A549 (cell line): ENCODE results near the gene MSI2. TPM values are rescaled to one million over a fixed set of nuclear protein-coding genes. Genes with fewer than 3 reads are reported as not detected.

Experiments
- ATAC-seq, 2 experiments: fragments of 200-7000 bp in 1 of 2; fragments of >200 bp in 1 of 2; cut with Nextera tagmentation in 1 of 2; cut with Tn5 transposase in 1 of 2; 3 replicates each; pipeline versions ENCODE4 v1.8.0 to v1.9.1; 2018 to 2020; ENCODE audit warnings: mild to moderate bottlenecking in 1 of 2, moderate library complexity in 1 of 2
- CTCF ChIA-PET: fragments of 300-600 bp; sonication (Branson Sonifier 250); formaldehyde crosslinking; extraction: SDS; loops from one replicate; lab custom pipeline; 2021; ENCODE audit warnings: antibody characterized with exemption, inconsistent platforms; lab: Yijun Ruan, JAX
- POLR2A ChIA-PET: fragments of 350-600 bp; formaldehyde crosslinking; extraction: SDS; loops from one replicate; lab custom pipeline; 2021; ENCODE audit warnings: antibody characterized with exemption, inconsistent platforms; lab: Yijun Ruan, JAX
- DNase-seq, 2 experiments: peaks; one replicate each; pipeline versions ENCODE4 v3.0.0 to v3.0.0-alpha.2; 2011 to 2016; ENCODE audit warnings: low read depth in 1 of 2, low spot score in 1 of 2
- FAIRE-seq: peaks from 2 replicates; lab custom pipeline; 2011; peaks lifted over from hg19 to GRCh38; lab: Jason Lieb, UNC
- H3K27ac ChIP-seq, 2 experiments: fragments of >200 bp; sonication (Bioruptor Twin); formaldehyde crosslinking; 3 replicates each; pipeline ENCODE4 v1.5.1; 2016 to 2017
- H3K4me1 ChIP-seq: fragments of >200 bp; sonication (Bioruptor Twin); formaldehyde crosslinking; 3 replicates; pipeline ENCODE4 v1.6.1; 2016
- H3K4me2 ChIP-seq: fragments of >200 bp; sonication (Bioruptor Twin); formaldehyde crosslinking; 3 replicates; pipeline ENCODE4 v1.6.1; 2016
- H3K4me3 ChIP-seq: fragments of >200 bp; sonication (Bioruptor Twin); formaldehyde crosslinking; 3 replicates; pipeline ENCODE4 v1.5.1; 2016
- H3K9me3 ChIP-seq: fragments of >200 bp; sonication (Bioruptor Twin); formaldehyde crosslinking; 3 replicates; pipeline ENCODE4 v1.6.1; 2016
- CBX8 ChIP-seq: fragments of 200-600 bp; sonication (generic); IDR thresholded peaks from 2 replicates; pipeline ENCODE4 v1.6.1; 2016
- CHD2 ChIP-seq: fragments of 150-350 bp; IDR thresholded peaks from 2 replicates; pipeline ENCODE4 v1.6.1; 2014; ENCODE audit warnings: low read length; ENCODE audit not compliant: partially characterized antibody
- CHD4 ChIP-seq: fragments of 200-600 bp; sonication (generic); IDR thresholded peaks from 2 replicates; pipeline ENCODE4 v1.6.1; 2016; ENCODE audit warnings: antibody characterized with exemption, mild to moderate bottlenecking, borderline replicate concordance
- EHMT2 ChIP-seq: fragments of 200-600 bp; sonication (generic); IDR thresholded peaks from 2 replicates; pipeline ENCODE4 v1.6.1; 2016; ENCODE audit warnings: antibody characterized with exemption, low read depth, mild to moderate bottlenecking, moderate library complexity
- EP300 ChIP-seq, 2 experiments: fragments of >200 bp; sonication (Bioruptor Twin); formaldehyde crosslinking; IDR thresholded peaks; 2 replicates in 1 of 2; 3 replicates in 1 of 2; pipeline ENCODE4 v1.6.1; 2016 to 2017
- FOSL2 ChIP-seq, 2 experiments: fragments of 450-650 bp in 1 of 2; fragments of >200 bp in 1 of 2; sonication (Bioruptor Twin) in 1 of 2; formaldehyde crosslinking; IDR thresholded peaks; 2 replicates each; pipeline versions ENCODE4 v1.5.0 to v1.6.1; 2016 to 2020; ENCODE audit warnings: mild to moderate bottlenecking in 1 of 2, moderate library complexity in 1 of 2
- FOXS1 ChIP-seq: fragments of 250-450 bp; sonication (Bioruptor Pico); IDR thresholded peaks from 2 replicates; pipeline ENCODE4 v1.5.0; 2020; ENCODE audit warnings: mild to moderate bottlenecking, moderate library complexity
- HDAC2 ChIP-seq: fragments of 200-600 bp; sonication (generic); IDR thresholded peaks from 2 replicates; pipeline ENCODE4 v1.6.1; 2016
- HEYL ChIP-seq: fragments of 250-450 bp; sonication (Bioruptor Pico); IDR thresholded peaks from 2 replicates; pipeline ENCODE4 v1.8.0; 2021; ENCODE audit warnings: mild to moderate bottlenecking, moderate library complexity
- HOXA7 ChIP-seq: fragments of 250-450 bp; sonication (Bioruptor Pico); IDR thresholded peaks from 2 replicates; pipeline ENCODE4 v1.5.0; 2020; ENCODE audit warnings: mild to moderate bottlenecking, moderate library complexity
- HOXB5 ChIP-seq: fragments of 250-450 bp; sonication (Bioruptor Pico); IDR thresholded peaks from 2 replicates; pipeline ENCODE4 v1.5.0; 2020; ENCODE audit warnings: mild to moderate bottlenecking, moderate library complexity
- KDM5A ChIP-seq: fragments of 200-600 bp; sonication (generic); IDR thresholded peaks from 2 replicates; pipeline ENCODE4 v1.6.1; 2016; ENCODE audit warnings: antibody characterized with exemption, mild to moderate bottlenecking
- MAZ ChIP-seq: fragments of 150-350 bp; IDR thresholded peaks from 2 replicates; pipeline ENCODE4 v1.6.1; 2014; ENCODE audit warnings: antibody characterized with exemption, low read depth, low read length, borderline replicate concordance
- MYC ChIP-seq: IDR thresholded peaks from 2 replicates; pipeline ENCODE4 v1.6.1; 2012; ENCODE audit warnings: mild to moderate bottlenecking, inconsistent platforms, low read length, improper control_type of control experiment, borderline replicate concordance
- NFE2L2 ChIP-seq: fragments of 150-350 bp; conservative IDR thresholded peaks from 2 replicates; pipeline ENCODE4 v1.6.1; 2014; ENCODE audit warnings: low read length
- NR3C1 ChIP-seq: fragments of >200 bp; sonication (Bioruptor Twin); formaldehyde crosslinking; IDR thresholded peaks from 3 replicates; pipeline ENCODE4 v1.6.1; 2017
- PHF8 ChIP-seq: fragments of 200-600 bp; sonication (generic); IDR thresholded peaks from 2 replicates; pipeline ENCODE4 v1.6.1; 2016; ENCODE audit warnings: low read depth, mild to moderate bottlenecking, antibody characterized with exemption, moderate library complexity, borderline replicate concordance
- POLR2AphosphoS2 ChIP-seq: conservative IDR thresholded peaks from 2 replicates; pipeline ENCODE4 v1.6.1; 2012; ENCODE audit warnings: low read length, improper control_type of control experiment, inconsistent platforms
- RARB ChIP-seq: fragments of 250-450 bp; sonication (Bioruptor Pico); IDR thresholded peaks from 2 replicates; pipeline ENCODE4 v1.8.0; 2021; ENCODE audit warnings: mild to moderate bottlenecking, moderate library complexity
- RCOR1 ChIP-seq: fragments of 150-350 bp; IDR thresholded peaks from 2 replicates; pipeline ENCODE4 v1.6.1; 2014; ENCODE audit warnings: antibody characterized with exemption, low read length, low read depth
- RFX5 ChIP-seq: fragments of 450-650 bp; IDR thresholded peaks from 2 replicates; pipeline ENCODE4 v1.7.1; 2014; ENCODE audit warnings: antibody characterized with exemption, mild to moderate bottlenecking, moderate library complexity
- SMC3 ChIP-seq: fragments of >200 bp; sonication (Bioruptor Twin); formaldehyde crosslinking; IDR thresholded peaks from 3 replicates; pipeline ENCODE4 v1.6.1; 2018; ENCODE audit warnings: inconsistent platforms
- TFCP2L1 ChIP-seq: fragments of 250-450 bp; sonication (Bioruptor Pico); IDR thresholded peaks from 2 replicates; pipeline ENCODE4 v1.5.0; 2021; ENCODE audit warnings: mild to moderate bottlenecking
- TP53 ChIP-seq: fragments of 250-450 bp; sonication (Bioruptor Pico); IDR thresholded peaks from 2 replicates; pipeline ENCODE4 v1.5.0; 2021; ENCODE audit warnings: mild to moderate bottlenecking, moderate library complexity
- ZFP36 ChIP-seq: fragments of 450-650 bp; IDR thresholded peaks from 2 replicates; pipeline ENCODE4 v1.6.1; 2014; ENCODE audit warnings: borderline replicate concordance; ENCODE audit not compliant: partially characterized antibody
- WGBS: methylation state at CpG from one replicate; pipeline ENCODE4 v1.1.6; 2017; ENCODE audit errors: missing lambda C conversion rate; 5-methylcytosine and 5-hydroxymethylcytosine counted together
- polyA plus RNA-seq, 4 experiments: library from polyadenylated mRNA; depleted of rRNA in 3 of 4; stranded (reverse); fragments of >200 nt; fragmentation: RNase III in 1 of 4; extraction: RNeasy Plus Mini Kit Qiagen cat#74134 plus additional on column Dnase treatment in 1 of 4; gene quantifications; 2 replicates in 3 of 4; 3 replicates in 1 of 4; pipeline ENCODE4 v1.2.3, GENCODE V29; 2011 to 2017
- TF ChIP-seq, protein P1 (sequence below): IDR thresholded peaks from 2 replicates; pipeline ENCODE4 v1.6.1; 2012
- TF ChIP-seq, protein P2 (sequence below): fragments of >200 bp; sonication (Bioruptor Twin); formaldehyde crosslinking; IDR thresholded peaks from 2 replicates; pipeline ENCODE4 v1.6.1; 2016
- TF ChIP-seq, protein P3 (sequence below): fragments of 150-350 bp; IDR thresholded peaks from 2 replicates; pipeline ENCODE4 v1.6.1; 2014; ENCODE audit warnings: low read depth, mild to moderate bottlenecking, low read length
- TF ChIP-seq, protein P4 (sequence below): fragments of 200-600 bp; sonication (generic); IDR thresholded peaks from 2 replicates; pipeline ENCODE4 v1.6.1; 2016; ENCODE audit warnings: antibody characterized with exemption, mild to moderate bottlenecking, moderate library complexity

Gene MSI2
- polyA plus RNA-seq, 2 of the 4 experiments (the other 2 are of a cell fraction): 43.6 to 44.4 TPM

DNA sequence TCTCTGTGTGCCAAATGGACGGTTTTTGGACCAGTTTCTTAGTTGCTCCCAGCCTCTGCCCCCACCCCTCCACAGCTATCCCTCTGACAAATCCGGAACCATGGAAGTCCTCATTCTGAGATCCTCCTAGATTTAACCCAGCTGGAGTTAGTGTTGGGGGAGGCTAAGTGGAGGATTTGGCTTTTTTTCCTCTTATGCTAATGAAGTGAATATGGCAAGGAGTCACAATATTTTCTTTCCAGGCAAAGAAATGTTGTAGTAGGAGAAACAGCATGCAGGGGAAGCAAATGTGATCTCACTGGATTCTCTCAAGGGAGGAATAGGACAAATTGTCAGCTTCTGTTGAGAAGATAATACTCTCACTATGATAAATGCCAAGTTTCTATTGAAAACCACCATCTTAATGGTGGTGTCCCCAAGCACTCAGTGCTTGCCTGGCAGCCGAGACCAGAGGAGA, 159.5 kb downstream of the MSI2 start:
- Histone ChIP-seq H3K27ac (no peak overlapping the region), H3K9me3 (0 out of 3 replicates have a peak, but pooled peaks cover 4% of the 10 kb centered on the region), H3K4me3 (no peak overlapping the region), H3K4me2 (no peak overlapping the region), H3K4me1 (peaks cover 25% of the 10 kb centered on the region)
- TF ChIP-seq NFE2L2 (no peak), MAZ (no peak), EP300 (IDR thresholded peaks at IDR 0.05) (no peak), HOXB5 (CRISPR knock-in tag) (no peak), TP53 (CRISPR knock-in tag) (no peak), HEYL (CRISPR knock-in tag) (no peak), MYC (no peak), HOXA7 (CRISPR knock-in tag) (no peak), ZFP36 (no peak)
- TF ChIP-seq, protein P1, sequence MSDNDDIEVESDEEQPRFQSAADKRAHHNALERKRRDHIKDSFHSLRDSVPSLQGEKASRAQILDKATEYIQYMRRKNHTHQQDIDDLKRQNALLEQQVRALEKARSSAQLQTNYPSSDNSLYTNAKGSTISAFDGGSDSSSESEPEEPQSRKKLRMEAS: no peak
- TF ChIP-seq, protein P2, sequence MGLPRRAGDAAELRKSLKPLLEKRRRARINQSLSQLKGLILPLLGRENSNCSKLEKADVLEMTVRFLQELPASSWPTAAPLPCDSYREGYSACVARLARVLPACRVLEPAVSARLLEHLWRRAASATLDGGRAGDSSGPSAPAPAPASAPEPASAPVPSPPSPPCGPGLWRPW: no peak
- ChIA-PET POLR2A (no interaction called here), CTCF (interaction anchor here (0.5 to 3.2 kb wide), 6 partner anchors 13 to 367 kb away, joined by 3 to 17 read pairs (median 4); no protein-coding TSS in a partner anchor)
- FAIRE-seq: no peak
- 95% methylated on average over 3 of the region's 3 CpGs for WGBS
- no peak for ATAC-seq
- DNase-seq: no peak

DNA sequence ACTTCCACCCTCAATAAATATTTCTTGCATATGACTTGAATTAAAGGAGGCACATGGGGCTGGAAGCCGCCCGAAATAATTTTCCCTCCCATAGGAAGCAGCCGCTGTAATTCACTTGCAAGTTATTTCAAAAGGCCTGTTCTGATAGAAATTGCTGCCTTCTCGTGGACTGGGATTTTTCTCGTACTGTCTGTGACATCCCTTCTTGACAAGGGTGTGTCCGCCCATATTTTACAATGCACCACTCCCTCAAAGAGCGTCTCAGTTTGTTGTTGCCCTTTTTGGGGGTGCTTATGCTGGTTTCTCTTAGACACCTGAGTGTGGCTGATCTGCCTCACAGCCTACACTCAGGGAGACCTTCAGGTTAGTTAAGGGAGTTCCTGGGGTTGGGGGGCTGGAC, 160.0 kb downstream of the MSI2 start:
- H3K4me2 ChIP-seq: no peak overlapping the region
- CTCF ChIA-PET: interaction anchor here (1.1 to 3.2 kb wide), 4 partner anchors 12 to 367 kb away, joined by 3 to 17 read pairs (median 5); no protein-coding TSS in a partner anchor
- TF ChIP-seq SMC3 (no peak), KDM5A (no peak), POLR2AphosphoS2 (no peak), TP53 (CRISPR knock-in tag) (no peak), HOXB5 (CRISPR knock-in tag) (no peak), HDAC2 (no peak), RFX5 (no peak), CHD2 (no peak), RCOR1 (no peak), CBX8 (no peak), MAZ (no peak)
- TF ChIP-seq, protein P3, sequence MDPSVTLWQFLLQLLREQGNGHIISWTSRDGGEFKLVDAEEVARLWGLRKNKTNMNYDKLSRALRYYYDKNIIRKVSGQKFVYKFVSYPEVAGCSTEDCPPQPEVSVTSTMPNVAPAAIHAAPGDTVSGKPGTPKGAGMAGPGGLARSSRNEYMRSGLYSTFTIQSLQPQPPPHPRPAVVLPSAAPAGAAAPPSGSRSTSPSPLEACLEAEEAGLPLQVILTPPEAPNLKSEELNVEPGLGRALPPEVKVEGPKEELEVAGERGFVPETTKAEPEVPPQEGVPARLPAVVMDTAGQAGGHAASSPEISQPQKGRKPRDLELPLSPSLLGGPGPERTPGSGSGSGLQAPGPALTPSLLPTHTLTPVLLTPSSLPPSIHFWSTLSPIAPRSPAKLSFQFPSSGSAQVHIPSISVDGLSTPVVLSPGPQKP: no peak
- TF ChIP-seq, all 56 proteins: peak for 0
- H3K4me3 ChIP-seq: no peak overlapping the region
- FAIRE-seq (no peak), ATAC-seq (no peak), DNase-seq (no peak)
- 95% methylated on average over 7 of the region's 7 CpGs for WGBS
- POLR2A ChIA-PET: no interaction called here
- H3K27ac ChIP-seq: no peak overlapping the region
- H3K9me3 ChIP-seq: 0 out of 3 replicates have a peak, but pooled peaks cover 4% of the 10 kb centered on the region
- H3K4me1 ChIP-seq: peaks cover 25% of the 10 kb centered on the region

DNA sequence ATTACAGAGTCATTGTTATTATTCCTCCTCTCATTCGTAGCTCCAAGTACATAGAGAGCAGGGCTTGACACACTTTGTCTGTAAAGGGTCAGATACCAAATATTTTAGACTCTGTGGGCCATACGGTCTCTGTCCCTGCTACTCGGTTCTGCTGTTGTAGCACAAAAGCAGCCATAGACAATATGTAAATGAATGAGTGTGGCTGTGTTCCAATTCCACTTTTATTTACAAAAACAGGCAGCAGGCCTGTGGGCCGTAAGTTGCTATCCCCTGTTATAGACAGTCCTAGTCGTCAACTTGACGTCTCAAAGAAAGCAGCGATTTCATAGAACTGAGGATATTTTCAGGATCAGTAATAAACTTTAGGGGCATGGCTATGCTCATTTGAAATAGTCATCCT, 161.6 kb downstream of the MSI2 start:
- peaks cover 32% of the 10 kb centered on the region for H3K4me1 ChIP-seq
- ChIA-PET CTCF (interaction anchor here (0.7 to 3.2 kb wide), 4 partner anchors 11 to 175 kb away, joined by 3 to 17 read pairs (median 4); no protein-coding TSS in a partner anchor), POLR2A (no interaction called here)
- FAIRE-seq (no peak), DNase-seq (no peak), ATAC-seq (no peak)
- H3K4me2 ChIP-seq: no peak overlapping the region
- WGBS: 84% methylated on average over 7 of the region's 7 CpGs
- no peak overlapping the region for H3K4me3 ChIP-seq
- no peak overlapping the region for H3K27ac ChIP-seq
- 0 out of 3 replicates have a peak, but pooled peaks cover 4% of the 10 kb centered on the region for H3K9me3 ChIP-seq
- TF ChIP-seq HOXA7 (CRISPR knock-in tag) (no peak), EHMT2 (no peak), FOXS1 (CRISPR knock-in tag) (no peak), TFCP2L1 (CRISPR knock-in tag) (no peak), RARB (CRISPR knock-in tag) (no peak), FOSL2 (IDR thresholded peaks at IDR 0.05) (no peak), FOSL2 (CRISPR knock-in tag; IDR thresholded peaks at IDR 0.05) (no peak), NR3C1 (no peak), CHD4 (no peak), PHF8 (no peak), MYC (no peak)
- TF ChIP-seq, protein P3: no peak
- TF ChIP-seq, protein P4, sequence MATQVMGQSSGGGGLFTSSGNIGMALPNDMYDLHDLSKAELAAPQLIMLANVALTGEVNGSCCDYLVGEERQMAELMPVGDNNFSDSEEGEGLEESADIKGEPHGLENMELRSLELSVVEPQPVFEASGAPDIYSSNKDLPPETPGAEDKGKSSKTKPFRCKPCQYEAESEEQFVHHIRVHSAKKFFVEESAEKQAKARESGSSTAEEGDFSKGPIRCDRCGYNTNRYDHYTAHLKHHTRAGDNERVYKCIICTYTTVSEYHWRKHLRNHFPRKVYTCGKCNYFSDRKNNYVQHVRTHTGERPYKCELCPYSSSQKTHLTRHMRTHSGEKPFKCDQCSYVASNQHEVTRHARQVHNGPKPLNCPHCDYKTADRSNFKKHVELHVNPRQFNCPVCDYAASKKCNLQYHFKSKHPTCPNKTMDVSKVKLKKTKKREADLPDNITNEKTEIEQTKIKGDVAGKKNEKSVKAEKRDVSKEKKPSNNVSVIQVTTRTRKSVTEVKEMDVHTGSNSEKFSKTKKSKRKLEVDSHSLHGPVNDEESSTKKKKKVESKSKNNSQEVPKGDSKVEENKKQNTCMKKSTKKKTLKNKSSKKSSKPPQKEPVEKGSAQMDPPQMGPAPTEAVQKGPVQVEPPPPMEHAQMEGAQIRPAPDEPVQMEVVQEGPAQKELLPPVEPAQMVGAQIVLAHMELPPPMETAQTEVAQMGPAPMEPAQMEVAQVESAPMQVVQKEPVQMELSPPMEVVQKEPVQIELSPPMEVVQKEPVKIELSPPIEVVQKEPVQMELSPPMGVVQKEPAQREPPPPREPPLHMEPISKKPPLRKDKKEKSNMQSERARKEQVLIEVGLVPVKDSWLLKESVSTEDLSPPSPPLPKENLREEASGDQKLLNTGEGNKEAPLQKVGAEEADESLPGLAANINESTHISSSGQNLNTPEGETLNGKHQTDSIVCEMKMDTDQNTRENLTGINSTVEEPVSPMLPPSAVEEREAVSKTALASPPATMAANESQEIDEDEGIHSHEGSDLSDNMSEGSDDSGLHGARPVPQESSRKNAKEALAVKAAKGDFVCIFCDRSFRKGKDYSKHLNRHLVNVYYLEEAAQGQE: no peak
